ENCODE data around the gene CHRDL2.

Gene CHRDL2

GRCh38 chr11:74697722-74698121, 33.5 kb downstream of the CHRDL2 start:
- no peaks in the 10 kb centered on the region for H3K36me3 ChIP-seq (ENCODE audit: insufficient read depth, low read length)
- no peak overlapping the region for H3K4me3 ChIP-seq (ENCODE audit: low read length)
- no peaks in the 10 kb centered on the region for H3K4me1 ChIP-seq (ENCODE audit: insufficient read depth, low read length)
- no peaks in the 10 kb centered on the region for H3K27me3 ChIP-seq (ENCODE audit: insufficient read depth, low read length)
- no peaks in the 10 kb centered on the region for H3K9me3 ChIP-seq (ENCODE audit: low read length)
- no peak overlapping the region for H2AFZ ChIP-seq (ENCODE audit: low read depth, low read length)

DNA sequence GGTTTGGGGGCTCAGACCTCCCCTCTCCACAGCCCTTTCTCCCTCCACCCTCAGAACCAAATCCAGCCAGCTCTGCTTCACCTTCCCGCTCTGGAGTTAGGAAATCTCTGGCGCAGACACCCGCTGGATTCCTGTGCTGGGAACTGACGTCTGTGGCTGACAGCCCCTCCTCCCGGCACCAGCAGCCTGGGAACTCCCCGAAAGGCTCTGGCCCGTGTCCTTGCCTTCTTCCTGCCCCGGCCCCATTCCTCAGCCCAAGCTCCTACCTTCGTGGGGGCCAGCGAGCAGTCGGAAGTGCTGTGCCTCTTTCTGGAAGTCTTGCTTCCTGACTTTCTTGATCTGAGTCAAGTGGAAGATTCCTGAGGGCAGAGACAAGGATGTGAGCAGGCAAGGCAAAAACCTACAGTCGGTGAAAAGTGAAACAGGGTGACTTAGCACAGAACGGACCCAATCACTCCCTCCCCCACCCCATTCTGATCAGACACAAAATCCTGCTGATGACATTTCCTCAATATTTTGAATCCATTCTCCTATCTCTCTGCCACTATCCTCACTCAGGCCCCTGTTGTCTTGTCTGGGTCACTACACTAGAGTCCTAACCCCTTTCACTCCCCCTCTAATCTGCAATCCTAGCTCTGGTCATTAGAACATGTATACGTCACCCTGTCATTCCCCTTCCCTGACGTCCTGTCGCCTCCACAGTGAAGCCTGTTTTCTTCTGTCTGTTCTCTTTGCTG, 34.1 kb downstream of the CHRDL2 start:
- Histone ChIP-seq H3K4me3 (ENCODE audit: low read length) (no peak overlapping the region), H3K36me3 (ENCODE audit: insufficient read depth, low read length) (no peaks in the 10 kb centered on the region), H2AFZ (ENCODE audit: low read depth, low read length) (no peak overlapping the region), H3K4me1 (ENCODE audit: insufficient read depth, low read length) (no peaks in the 10 kb centered on the region), H3K9me3 (ENCODE audit: low read length) (no peaks in the 10 kb centered on the region), H3K27me3 (ENCODE audit: insufficient read depth, low read length) (no peaks in the 10 kb centered on the region)

DNA sequence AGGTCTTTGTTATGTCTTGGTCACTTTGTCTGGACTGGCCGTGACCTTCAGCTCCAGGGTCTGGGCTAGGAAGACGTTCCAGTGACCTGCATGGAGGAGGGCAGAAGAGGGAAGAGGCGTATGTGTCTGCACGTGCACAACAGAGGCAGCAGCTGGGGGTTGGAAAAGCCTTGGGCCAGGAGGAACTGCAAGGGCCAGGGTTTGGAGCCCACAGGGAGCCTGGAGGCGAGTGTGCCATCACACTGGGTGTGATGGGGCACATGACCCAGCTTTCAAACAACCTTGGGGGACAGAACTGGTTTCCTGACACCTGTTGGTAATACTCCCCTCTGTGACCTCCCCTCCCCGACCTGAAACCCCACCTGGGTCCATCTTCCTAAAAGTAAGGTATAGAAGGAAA, 34.7 kb downstream of the CHRDL2 start:
- H3K36me3 ChIP-seq (ENCODE audit: insufficient read depth, low read length), result no peaks in the 10 kb centered on the region
- H3K4me1 ChIP-seq (ENCODE audit: insufficient read depth, low read length), result no peaks in the 10 kb centered on the region
- no peak overlapping the region for H2AFZ ChIP-seq (ENCODE audit: low read depth, low read length)
- H3K9me3 ChIP-seq (ENCODE audit: low read length), result no peaks in the 10 kb centered on the region
- H3K27me3 ChIP-seq (ENCODE audit: insufficient read depth, low read length), result no peaks in the 10 kb centered on the region
- no peak overlapping the region for H3K4me3 ChIP-seq (ENCODE audit: low read length)

DNA sequence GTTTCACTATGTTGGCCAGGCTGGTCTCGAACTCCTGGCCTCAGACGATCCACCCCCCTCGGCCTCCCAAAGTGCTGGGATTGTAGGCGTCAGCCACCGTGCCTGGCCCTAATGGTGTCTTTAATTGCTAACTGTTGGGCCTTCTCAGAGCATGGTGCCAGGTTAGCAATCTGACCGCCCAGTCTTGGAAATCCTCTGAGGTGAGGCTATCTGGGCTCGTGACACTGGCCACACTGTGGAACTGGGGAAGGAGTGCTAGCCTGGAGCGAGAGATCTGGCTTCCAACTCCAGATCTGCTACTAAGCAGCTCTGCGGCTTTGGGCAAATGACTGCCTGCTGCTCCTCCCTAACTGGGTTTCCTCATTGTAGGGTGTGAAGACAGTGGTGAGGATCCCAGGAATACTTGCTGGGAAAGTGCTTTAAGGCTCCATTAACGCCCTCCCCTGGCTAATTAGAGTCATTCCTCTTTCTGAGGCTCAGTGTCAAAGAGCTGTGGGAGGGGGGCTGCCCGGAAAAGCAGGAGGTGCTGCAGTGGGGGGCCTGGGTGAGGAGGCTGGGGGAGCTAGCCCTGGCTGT, 35.4 kb downstream of the CHRDL2 start:
- no peak overlapping the region for H3K4me3 ChIP-seq (ENCODE audit: low read length)
- H2AFZ ChIP-seq (ENCODE audit: low read depth, low read length), result no peak overlapping the region
- no peaks in the 10 kb centered on the region for H3K27me3 ChIP-seq (ENCODE audit: insufficient read depth, low read length)
- H3K9me3 ChIP-seq (ENCODE audit: low read length), result no peaks in the 10 kb centered on the region
- H3K36me3 ChIP-seq (ENCODE audit: insufficient read depth, low read length), result no peaks in the 10 kb centered on the region
- H3K4me1 ChIP-seq (ENCODE audit: insufficient read depth, low read length), result no peaks in the 10 kb centered on the region

DNA sequence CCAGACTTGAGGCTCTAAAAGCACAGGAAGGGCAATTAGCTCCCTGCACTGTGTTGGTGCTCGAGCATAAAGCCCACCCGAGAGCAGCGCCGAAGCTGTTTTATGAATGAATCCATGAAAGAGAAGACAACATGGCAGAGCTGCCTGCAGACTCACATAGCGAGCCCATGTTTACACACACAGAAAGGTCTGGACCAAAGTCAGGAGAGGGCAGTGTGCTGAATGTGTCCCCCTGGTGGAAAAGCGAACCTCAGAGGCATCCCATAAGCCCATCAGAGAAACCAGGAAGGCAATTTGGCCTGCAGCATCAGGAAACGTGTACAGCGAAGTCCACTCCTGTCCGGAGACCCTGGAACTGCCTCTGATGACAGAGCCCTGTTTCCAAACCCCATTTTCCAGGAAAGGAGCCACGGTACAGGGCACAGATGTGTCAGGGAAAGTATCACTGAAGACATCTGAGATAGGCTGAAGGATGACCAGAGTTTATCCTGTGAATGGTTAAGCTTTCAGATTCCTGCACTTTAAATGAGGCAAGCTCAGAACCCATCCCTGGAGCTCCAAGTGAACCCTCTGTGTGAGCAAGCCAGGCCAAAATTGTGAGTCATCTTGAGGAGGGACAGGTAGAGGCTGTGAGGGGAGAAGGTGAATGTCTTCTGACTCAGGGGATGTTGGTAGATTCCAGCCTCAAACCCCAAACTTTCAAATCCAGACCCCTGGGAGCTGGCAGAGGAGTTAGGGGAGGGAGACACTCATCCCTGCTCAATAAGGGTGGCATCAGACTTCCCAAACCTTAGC, 36.9 kb downstream of the CHRDL2 start:
- Histone ChIP-seq H3K27me3 (ENCODE audit: insufficient read depth, low read length) (no peaks in the 10 kb centered on the region), H3K9me3 (ENCODE audit: low read length) (no peaks in the 10 kb centered on the region), H2AFZ (ENCODE audit: low read depth, low read length) (no peak overlapping the region), H3K4me3 (ENCODE audit: low read length) (no peak overlapping the region), H3K36me3 (ENCODE audit: insufficient read depth, low read length) (no peaks in the 10 kb centered on the region), H3K4me1 (ENCODE audit: insufficient read depth, low read length) (no peaks in the 10 kb centered on the region)

DNA sequence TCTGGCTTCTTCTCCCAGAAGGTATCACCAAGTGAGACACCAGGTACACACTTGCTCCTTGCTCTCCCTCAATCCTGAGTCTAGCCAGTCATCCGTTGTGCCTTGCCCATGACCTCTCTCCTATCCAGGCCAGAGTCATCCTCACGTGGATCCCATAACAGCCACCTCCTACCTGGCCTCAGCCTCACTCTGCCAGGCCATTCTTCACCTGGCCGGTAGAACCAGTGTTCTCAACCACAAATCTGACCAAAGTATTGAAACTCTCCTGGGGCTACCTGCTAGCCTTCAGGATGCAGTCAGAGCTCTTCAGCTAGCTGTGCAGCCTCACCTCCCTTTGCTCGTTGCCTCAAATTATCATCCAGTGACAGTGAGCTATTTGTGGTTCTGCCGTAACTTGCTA, 37.7 kb downstream of the CHRDL2 start:
- H3K4me3 ChIP-seq (ENCODE audit: low read length), result no peak overlapping the region
- H3K4me1 ChIP-seq (ENCODE audit: insufficient read depth, low read length), result no peaks in the 10 kb centered on the region
- no peaks in the 10 kb centered on the region for H3K9me3 ChIP-seq (ENCODE audit: low read length)
- H3K36me3 ChIP-seq (ENCODE audit: insufficient read depth, low read length), result no peaks in the 10 kb centered on the region
- H2AFZ ChIP-seq (ENCODE audit: low read depth, low read length), result no peak overlapping the region
- no peaks in the 10 kb centered on the region for H3K27me3 ChIP-seq (ENCODE audit: insufficient read depth, low read length)

- H3K4me3 ChIP-seq (ENCODE audit: low read length), result no peak overlapping the region
Measured at GRCh38 chr11:74691755-74692154, 39.5 kb downstream of the CHRDL2 start.

DNA sequence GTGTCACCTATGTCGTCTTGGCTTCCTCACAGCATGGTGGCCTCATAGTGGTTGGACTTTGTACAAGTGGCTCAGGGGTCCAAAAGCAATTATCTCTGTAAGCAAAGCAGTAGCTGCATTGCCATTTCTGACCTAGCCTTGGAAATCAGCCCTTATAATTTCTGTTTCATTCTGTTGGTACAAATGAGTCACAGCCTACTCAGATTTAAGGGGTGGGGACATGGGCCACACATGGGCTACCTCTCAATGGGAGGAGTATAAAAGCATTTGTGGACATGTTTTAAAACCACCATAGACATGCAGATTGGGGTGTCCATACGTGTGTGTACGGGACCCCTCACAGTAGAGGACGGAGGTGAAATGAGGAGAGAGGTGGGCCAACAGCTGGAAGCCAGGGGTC, 41.6 kb downstream of the CHRDL2 start:
- Histone ChIP-seq H3K4me3 (ENCODE audit: low read length) (no peak overlapping the region), H2AFZ (ENCODE audit: low read depth, low read length) (no peak overlapping the region), H3K4me1 (ENCODE audit: insufficient read depth, low read length) (no peaks in the 10 kb centered on the region), H3K36me3 (ENCODE audit: insufficient read depth, low read length) (no peaks in the 10 kb centered on the region), H3K27me3 (ENCODE audit: insufficient read depth, low read length) (no peaks in the 10 kb centered on the region), H3K9me3 (ENCODE audit: low read length) (no peaks in the 10 kb centered on the region)

More at GRCh38 chr11:74691755-74692154, 39.5 kb downstream of the CHRDL2 start:
- no peaks in the 10 kb centered on the region for H3K9me3 ChIP-seq (ENCODE audit: low read length)
- no peaks in the 10 kb centered on the region for H3K4me1 ChIP-seq (ENCODE audit: insufficient read depth, low read length)
- H3K36me3 ChIP-seq (ENCODE audit: insufficient read depth, low read length), result no peaks in the 10 kb centered on the region
- H3K27me3 ChIP-seq (ENCODE audit: insufficient read depth, low read length), result no peaks in the 10 kb centered on the region
- no peak overlapping the region for H2AFZ ChIP-seq (ENCODE audit: low read depth, low read length)

- H3K36me3 ChIP-seq (ENCODE audit: insufficient read depth, low read length), result no peaks in the 10 kb centered on the region
Measured at GRCh38 chr11:74687237-74688023, 43.8 kb downstream of the CHRDL2 start.

DNA sequence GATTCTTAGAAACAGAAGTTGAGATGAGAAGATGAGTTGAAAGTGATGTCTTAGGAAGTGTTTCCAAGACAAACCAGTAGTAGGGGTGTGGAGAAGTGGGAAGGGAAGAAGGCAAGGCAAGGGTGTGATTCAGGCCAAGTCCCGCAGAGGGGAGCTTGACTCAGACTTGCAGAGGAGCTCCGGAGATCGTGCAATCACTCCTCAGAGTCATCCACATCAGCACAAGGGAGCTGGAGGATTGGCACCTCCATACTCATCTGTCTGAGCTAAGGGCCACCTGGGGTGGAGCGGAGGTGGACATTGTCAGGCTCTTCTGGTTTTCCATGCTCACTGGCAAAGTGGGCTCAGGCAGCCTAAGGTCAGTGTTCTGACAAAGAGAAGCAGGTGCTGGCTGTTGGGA, 44.4 kb downstream of the CHRDL2 start:
- H3K4me1 ChIP-seq (ENCODE audit: insufficient read depth, low read length), result no peaks in the 10 kb centered on the region
- no peak overlapping the region for H2AFZ ChIP-seq (ENCODE audit: low read depth, low read length)
- no peaks in the 10 kb centered on the region for H3K9me3 ChIP-seq (ENCODE audit: low read length)
- H3K4me3 ChIP-seq (ENCODE audit: low read length), result no peak overlapping the region
- no peaks in the 10 kb centered on the region for H3K36me3 ChIP-seq (ENCODE audit: insufficient read depth, low read length)
- no peaks in the 10 kb centered on the region for H3K27me3 ChIP-seq (ENCODE audit: insufficient read depth, low read length)

More at GRCh38 chr11:74687237-74688023, 43.8 kb downstream of the CHRDL2 start:
- H3K9me3 ChIP-seq (ENCODE audit: low read length), result no peaks in the 10 kb centered on the region
- no peak overlapping the region for H2AFZ ChIP-seq (ENCODE audit: low read depth, low read length)
- no peak overlapping the region for H3K4me3 ChIP-seq (ENCODE audit: low read length)
- H3K27me3 ChIP-seq (ENCODE audit: insufficient read depth, low read length), result no peaks in the 10 kb centered on the region
- H3K4me1 ChIP-seq (ENCODE audit: insufficient read depth, low read length), result no peaks in the 10 kb centered on the region

DNA sequence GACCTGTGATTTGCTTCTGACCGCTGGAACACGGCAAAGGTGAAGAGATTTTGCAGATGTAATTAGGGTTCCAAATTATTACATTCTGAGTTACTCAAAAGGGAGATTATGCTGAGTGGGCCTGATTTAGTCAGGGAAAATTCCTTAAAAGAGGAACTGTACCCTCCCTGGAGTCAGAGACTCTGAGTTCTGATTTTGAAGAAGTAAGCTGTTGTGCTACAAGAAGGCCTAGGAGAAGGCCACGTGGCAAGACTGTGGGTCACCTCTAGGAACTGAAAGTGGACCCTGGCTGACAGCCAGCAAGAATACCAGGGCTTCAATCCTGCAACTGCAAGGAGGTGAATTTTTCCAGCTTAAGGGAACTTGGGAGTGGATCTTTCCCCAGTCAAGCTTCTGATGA, 45.3 kb downstream of the CHRDL2 start:
- no peaks in the 10 kb centered on the region for H3K36me3 ChIP-seq (ENCODE audit: insufficient read depth, low read length)
- no peaks in the 10 kb centered on the region for H3K4me1 ChIP-seq (ENCODE audit: insufficient read depth, low read length)
- H3K4me3 ChIP-seq (ENCODE audit: low read length), result no peak overlapping the region
- no peaks in the 10 kb centered on the region for H3K27me3 ChIP-seq (ENCODE audit: insufficient read depth, low read length)
- no peak overlapping the region for H2AFZ ChIP-seq (ENCODE audit: low read depth, low read length)
- no peaks in the 10 kb centered on the region for H3K9me3 ChIP-seq (ENCODE audit: low read length)

DNA sequence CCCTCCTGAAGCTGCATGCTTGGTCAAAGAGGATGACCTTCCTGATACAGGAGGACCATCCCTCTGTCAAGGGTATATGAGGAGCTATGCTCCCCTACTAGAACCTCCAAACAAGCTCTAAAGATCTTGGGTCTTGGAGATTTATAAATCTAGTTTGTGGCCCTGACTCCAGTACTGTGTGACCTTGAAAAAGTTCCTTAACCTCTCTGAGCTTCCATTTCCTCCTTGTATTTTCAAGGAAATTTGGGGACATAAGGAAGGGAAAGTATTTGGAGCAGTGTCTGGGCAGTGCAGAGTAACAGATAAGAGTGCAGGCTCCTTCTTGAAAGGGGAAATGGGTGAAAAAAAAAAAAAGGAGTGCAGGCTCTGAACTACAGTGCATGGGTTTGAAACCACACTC, 45.9 kb downstream of the CHRDL2 start:
- Histone ChIP-seq H3K27me3 (ENCODE audit: insufficient read depth, low read length) (no peaks in the 10 kb centered on the region), H3K4me1 (ENCODE audit: insufficient read depth, low read length) (no peaks in the 10 kb centered on the region), H3K4me3 (ENCODE audit: low read length) (no peak overlapping the region), H2AFZ (ENCODE audit: low read depth, low read length) (no peak overlapping the region), H3K9me3 (ENCODE audit: low read length) (no peaks in the 10 kb centered on the region), H3K36me3 (ENCODE audit: insufficient read depth, low read length) (no peaks in the 10 kb centered on the region)

GRCh38 chr11:74684661-74685060, 46.6 kb downstream of the CHRDL2 start:
- no peaks in the 10 kb centered on the region for H3K9me3 ChIP-seq (ENCODE audit: low read length)
- no peak overlapping the region for H3K4me3 ChIP-seq (ENCODE audit: low read length)
- H2AFZ ChIP-seq (ENCODE audit: low read depth, low read length), result no peak overlapping the region
- no peaks in the 10 kb centered on the region for H3K27me3 ChIP-seq (ENCODE audit: insufficient read depth, low read length)
- no peaks in the 10 kb centered on the region for H3K36me3 ChIP-seq (ENCODE audit: insufficient read depth, low read length)
- H3K4me1 ChIP-seq (ENCODE audit: insufficient read depth, low read length), result no peaks in the 10 kb centered on the region
